ENCODE measurements around the gene HDAC9. TPM values are rescaled to one million over a fixed set of nuclear protein-coding genes. Genes with fewer than 3 reads are reported as not detected.

Gene HDAC9
- polyA plus RNA-seq, 2 of the 4 experiments (the other 2 are of a cell fraction): 0.05 to 0.26 TPM

DNA sequence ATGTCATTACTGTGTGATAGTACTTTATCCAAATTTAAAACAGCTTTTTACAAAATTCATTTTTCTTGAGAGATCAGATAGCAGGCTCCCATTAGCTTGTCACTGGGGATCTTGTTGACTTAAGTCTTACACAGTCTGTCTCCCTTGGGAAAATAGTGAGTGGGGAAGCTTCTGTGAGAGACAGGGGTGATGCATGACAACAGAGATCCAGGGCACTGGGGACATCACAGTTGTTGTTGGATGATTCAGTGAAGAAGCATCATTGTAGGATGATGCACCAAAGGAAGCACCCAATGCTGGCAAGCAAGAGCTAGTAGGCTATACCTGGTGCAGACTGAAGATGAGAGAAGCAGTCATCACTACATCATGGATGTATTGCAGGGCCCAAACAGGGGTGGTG lies 284.7 kb downstream of the HDAC9 start (continued):
- no peak for TF ChIP-seq SREBF2 (IDR thresholded peaks at IDR 0.05)

DNA sequence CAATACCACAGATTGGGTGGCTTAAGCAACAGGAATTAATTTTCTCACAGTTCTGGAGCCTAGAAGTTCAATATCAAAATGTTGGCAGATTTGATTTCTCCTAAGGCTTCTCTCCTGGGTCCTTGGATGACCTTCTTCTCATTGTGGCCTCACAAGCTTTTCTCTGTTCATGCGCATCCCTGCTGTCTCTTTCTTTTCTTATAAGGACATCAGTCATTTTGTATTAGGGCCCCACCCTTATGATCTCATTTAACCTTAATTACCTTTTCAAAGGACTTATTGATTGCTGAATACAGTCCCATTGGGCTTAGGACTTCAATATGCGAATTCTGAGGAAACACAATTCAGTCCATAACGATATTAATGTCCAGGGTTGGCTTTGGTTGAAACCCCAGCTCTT lies 285.4 kb downstream of the HDAC9 start:
- POLR2A ChIA-PET: no interaction called here
- Histone ChIP-seq H3K4me3 (no peak overlapping the region), H3K27ac (no peak overlapping the region), H3K9me3 (no peaks in the 10 kb centered on the region), H3K4me1 (no peaks in the 10 kb centered on the region), H3K4me2 (no peak overlapping the region)
- 39% methylated on average over 3 of the region's 3 CpGs for WGBS (ENCODE audit: missing lambda C conversion rate)
- CTCF ChIA-PET: interaction anchor here (0.7 to 0.9 kb wide), 2 partner anchors 9 to 57 kb away, joined by 3 to 4 read pairs; no protein-coding TSS in a partner anchor
- FAIRE-seq (no peak), ATAC-seq (no peak), DNase-seq (ENCODE audit: low read depth in 1 of 2, low spot score in 1 of 2) (no peak)
- TF ChIP-seq EHMT2 (IDR thresholded peaks at IDR 0.05; ENCODE audit: low read depth): no peak
- TF ChIP-seq, protein P1, sequence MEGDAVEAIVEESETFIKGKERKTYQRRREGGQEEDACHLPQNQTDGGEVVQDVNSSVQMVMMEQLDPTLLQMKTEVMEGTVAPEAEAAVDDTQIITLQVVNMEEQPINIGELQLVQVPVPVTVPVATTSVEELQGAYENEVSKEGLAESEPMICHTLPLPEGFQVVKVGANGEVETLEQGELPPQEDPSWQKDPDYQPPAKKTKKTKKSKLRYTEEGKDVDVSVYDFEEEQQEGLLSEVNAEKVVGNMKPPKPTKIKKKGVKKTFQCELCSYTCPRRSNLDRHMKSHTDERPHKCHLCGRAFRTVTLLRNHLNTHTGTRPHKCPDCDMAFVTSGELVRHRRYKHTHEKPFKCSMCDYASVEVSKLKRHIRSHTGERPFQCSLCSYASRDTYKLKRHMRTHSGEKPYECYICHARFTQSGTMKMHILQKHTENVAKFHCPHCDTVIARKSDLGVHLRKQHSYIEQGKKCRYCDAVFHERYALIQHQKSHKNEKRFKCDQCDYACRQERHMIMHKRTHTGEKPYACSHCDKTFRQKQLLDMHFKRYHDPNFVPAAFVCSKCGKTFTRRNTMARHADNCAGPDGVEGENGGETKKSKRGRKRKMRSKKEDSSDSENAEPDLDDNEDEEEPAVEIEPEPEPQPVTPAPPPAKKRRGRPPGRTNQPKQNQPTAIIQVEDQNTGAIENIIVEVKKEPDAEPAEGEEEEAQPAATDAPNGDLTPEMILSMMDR (IDR thresholded peaks at IDR 0.05): no peak
- TF ChIP-seq RAD21 (conservative IDR thresholded peaks at IDR 0.05 in 1 of 2, IDR thresholded peaks at IDR 0.05 in 1 of 2): no peak
- no peak for TF ChIP-seq MAZ (IDR thresholded peaks at IDR 0.05; ENCODE audit: borderline replicate concordance, low read depth, low read length)
- no peak for TF ChIP-seq CBX8 (IDR thresholded peaks at IDR 0.05)
- TF ChIP-seq ZSCAN20 (CRISPR knock-in tag; IDR thresholded peaks at IDR 0.05): no peak
- no peak for TF ChIP-seq PHF8 (IDR thresholded peaks at IDR 0.05; ENCODE audit: borderline replicate concordance, low read depth)
- TF ChIP-seq, protein P2, sequence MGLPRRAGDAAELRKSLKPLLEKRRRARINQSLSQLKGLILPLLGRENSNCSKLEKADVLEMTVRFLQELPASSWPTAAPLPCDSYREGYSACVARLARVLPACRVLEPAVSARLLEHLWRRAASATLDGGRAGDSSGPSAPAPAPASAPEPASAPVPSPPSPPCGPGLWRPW (IDR thresholded peaks at IDR 0.05): no peak
- TF ChIP-seq ZNF302 (CRISPR knock-in tag; IDR thresholded peaks at IDR 0.05): no peak
- TF ChIP-seq POLR2AphosphoS2 (conservative IDR thresholded peaks at IDR 0.05; ENCODE audit: low read length): no peak
- no peak for TF ChIP-seq RCOR1 (IDR thresholded peaks at IDR 0.05; ENCODE audit: low read depth, low read length)
- TF ChIP-seq SMC3 (IDR thresholded peaks at IDR 0.05): no peak
- no peak for TF ChIP-seq HDAC2 (IDR thresholded peaks at IDR 0.05)

DNA sequence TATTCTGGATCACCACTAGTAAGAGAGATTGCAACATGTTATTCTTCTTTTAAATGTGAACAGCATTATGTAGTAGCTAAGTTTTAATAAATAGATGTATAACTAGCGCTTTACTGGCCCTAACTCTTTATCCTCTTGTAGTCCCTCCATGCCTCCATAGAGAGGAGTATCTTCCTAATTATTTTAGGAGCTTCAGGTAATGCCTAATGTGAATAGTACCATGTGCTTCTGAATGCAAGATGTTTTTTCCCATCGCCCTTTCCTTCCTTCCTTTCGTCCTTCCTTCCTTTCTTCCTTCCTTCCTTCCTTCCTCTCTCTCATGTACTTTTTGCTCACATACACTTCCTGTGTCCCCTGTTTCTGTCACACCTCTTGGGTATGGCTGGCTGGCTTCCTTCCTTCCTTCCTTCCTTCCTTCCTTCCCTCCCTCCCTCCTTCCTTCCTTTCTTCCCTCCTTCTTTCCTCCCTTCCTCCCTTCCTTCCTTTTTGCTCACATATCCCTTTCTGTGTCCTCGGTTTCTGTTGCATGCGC lies 290.7 kb downstream of the HDAC9 start:
- no peak overlapping the region for H3K4me3 ChIP-seq
- FAIRE-seq: no peak
- no peaks in the 10 kb centered on the region for H3K4me1 ChIP-seq
- no peak for DNase-seq (ENCODE audit: low read depth in 1 of 2, low spot score in 1 of 2)
- no peak overlapping the region for H3K4me2 ChIP-seq
- no peaks in the 10 kb centered on the region for H3K9me3 ChIP-seq
- ATAC-seq: no peak
- WGBS (ENCODE audit: missing lambda C conversion rate): 40% methylated on average over 5 of the region's 5 CpGs
- no peak overlapping the region for H3K27ac ChIP-seq
- CTCF ChIA-PET: no interaction called here
- POLR2A ChIA-PET: no interaction called here
- no peak for TF ChIP-seq SMC3 (IDR thresholded peaks at IDR 0.05)
- no peak for TF ChIP-seq RARB (CRISPR knock-in tag; IDR thresholded peaks at IDR 0.05)
- TF ChIP-seq NPAS2 (CRISPR knock-in tag; IDR thresholded peaks at IDR 0.05; ENCODE audit: borderline replicate concordance): no peak
- no peak for TF ChIP-seq HOXB13 (CRISPR knock-in tag; IDR thresholded peaks at IDR 0.05; ENCODE audit: low read depth)
- no peak for TF ChIP-seq POLR2A (IDR thresholded peaks at IDR 0.05; ENCODE audit: low read length)
- TF ChIP-seq EP300 (IDR thresholded peaks at IDR 0.05): no peak
- TF ChIP-seq ESRRA (IDR thresholded peaks at IDR 0.05; ENCODE audit: borderline replicate concordance, low read length): no peak
- no peak for TF ChIP-seq PHF8 (IDR thresholded peaks at IDR 0.05; ENCODE audit: borderline replicate concordance, low read depth)
- no peak for TF ChIP-seq FOSB (CRISPR knock-in tag; IDR thresholded peaks at IDR 0.05)
- TF ChIP-seq EHF (CRISPR knock-in tag; IDR thresholded peaks at IDR 0.05): no peak
- no peak for TF ChIP-seq NFE2L2 (conservative IDR thresholded peaks at IDR 0.05; ENCODE audit: low read length)
- TF ChIP-seq MAFK (IDR thresholded peaks at IDR 0.05; ENCODE audit: partially characterized antibody): no peak
- TF ChIP-seq RFX5 (IDR thresholded peaks at IDR 0.05): no peak
- TF ChIP-seq GATA3 (IDR thresholded peaks at IDR 0.05; ENCODE audit: borderline replicate concordance): no peak
